ENCODE measurements around the gene MPP2.

- no peak for TF ChIP-seq CTCF (IDR thresholded peaks at IDR 0.05; ENCODE audit: low read depth, low read length, missing input control)
- TF ChIP-seq TAF1 (conservative IDR thresholded peaks at IDR 0.05): no peak
- TF ChIP-seq JUND (IDR thresholded peaks at IDR 0.05): no peak
- no peak for TF ChIP-seq SP1 (IDR thresholded peaks at IDR 0.05)
- no peak for TF ChIP-seq REST (IDR thresholded peaks at IDR 0.05)
- no peak for TF ChIP-seq YY1 (IDR thresholded peaks at IDR 0.05)
- TF ChIP-seq GABPA (IDR thresholded peaks at IDR 0.05 in 1 of 2, conservative IDR thresholded peaks at IDR 0.05 in 1 of 2): no peak
- TF ChIP-seq RAD21 (IDR thresholded peaks at IDR 0.05): no peak
- TF ChIP-seq MAX (IDR thresholded peaks at IDR 0.05): no peak
- no peak for TF ChIP-seq ATF3 (IDR thresholded peaks at IDR 0.05)
- no peak for TF ChIP-seq ZBTB33 (IDR thresholded peaks at IDR 0.05)
- no peak for TF ChIP-seq NR2F2 (IDR thresholded peaks at IDR 0.05)
Measured at GRCh38 chr17:43829738-43830137, 77.6 kb downstream of the MPP2 start.

Measured in liver (tissue), 3 donors.